Measurements from ENCODE around the gene ALKBH4. TPM values are rescaled to one million over a fixed set of nuclear protein-coding genes. Genes with fewer than 3 reads are reported as not detected.
"Not testable (repeated sequence)": the region's sequence is repeated elsewhere in the genome, so short reads cannot be mapped to it uniquely, and the experiment has no call there.

ALKBH4 gene
- total RNA-seq, 1 donor from 2014 or later = 8.9 TPM

- no peaks in the 10 kb centered on the region for H3K27me3 Mint-ChIP-seq (ENCODE audit: low read depth)
Measured at GRCh38 chr7:102409340-102409739, 55.3 kb downstream of the ALKBH4 start.

GRCh38 chr7:102408530-102408929, 56.1 kb downstream of the ALKBH4 start:
- H3K27ac Mint-ChIP-seq; H3K4me3 Mint-ChIP-seq (ENCODE audit: low read depth); intact Hi-C loops (cut with micrococcal nuclease); DNase-seq (ENCODE audit: low spot score); H3K4me1 Mint-ChIP-seq (ENCODE audit: low read depth); H3K27me3 Mint-ChIP-seq (ENCODE audit: low read depth); H3K9me3 Mint-ChIP-seq: not testable (repeated sequence)
- peaks cover 88% of the 10 kb centered on the region for H3K36me3 Mint-ChIP-seq (ENCODE audit: low read depth)

More at GRCh38 chr7:102409340-102409739, 55.3 kb downstream of the ALKBH4 start:
- Mint-ChIP-seq H3K4me3 (ENCODE audit: low read depth) (no peak overlapping the region), H3K36me3 (ENCODE audit: low read depth) (peaks cover 85% of the 10 kb centered on the region), H3K27ac (no peak overlapping the region), H3K4me1 (ENCODE audit: low read depth) (peaks cover 15% of the 10 kb centered on the region), H3K9me3 (peaks cover 5% of the 10 kb centered on the region)
- no peak for DNase-seq (ENCODE audit: low spot score)
- intact Hi-C loops (cut with micrococcal nuclease) = no loop called here

- H3K27ac Mint-ChIP-seq = no peak overlapping the region
- no peak overlapping the region for H3K4me3 Mint-ChIP-seq (ENCODE audit: low read depth)
- peaks cover 87% of the 10 kb centered on the region for H3K36me3 Mint-ChIP-seq (ENCODE audit: low read depth)
- intact Hi-C loops (cut with micrococcal nuclease) = no loop called here
- H3K4me1 Mint-ChIP-seq (ENCODE audit: low read depth) = peaks cover 3% of the 10 kb centered on the region
- DNase-seq (ENCODE audit: low spot score) = no peak
- H3K27me3 Mint-ChIP-seq (ENCODE audit: low read depth) = no peaks in the 10 kb centered on the region
- H3K9me3 Mint-ChIP-seq = peaks cover 5% of the 10 kb centered on the region
Measured at GRCh38 chr7:102407910-102408309, 56.8 kb downstream of the ALKBH4 start.

Other genes with a start within 250 kb of the ALKBH4 start
- gene SH2B2, start 178.0 kb downstream of the ALKBH4 start, total RNA-seq = 1.8 and 1.9 TPM in 2 replicates
- not detected in 2 replicates for gene SPDYE6, start 108.4 kb downstream of the ALKBH4 start, total RNA-seq
- 25.7 and 30.0 TPM in 2 replicates for gene PRKRIP1, start 68.5 kb downstream of the ALKBH4 start, total RNA-seq
- 53.5 and 53.8 TPM in 2 replicates for gene ORAI2, start 31.3 kb downstream of the ALKBH4 start, total RNA-seq
- gene LRWD1, start 121 bp upstream of the ALKBH4 start, total RNA-seq = 21.8 and 22.0 TPM in 2 replicates
- 46.8 and 52.2 TPM in 2 replicates for gene POLR2J, start 14.1 kb upstream of the ALKBH4 start, total RNA-seq
- gene RASA4B, start 52.9 kb upstream of the ALKBH4 start, total RNA-seq = 17.1 and 20.3 TPM in 2 replicates
- 15.1 and 18.1 TPM in 2 replicates for gene UPK3BL2, start 78.8 kb upstream of the ALKBH4 start, total RNA-seq
- gene SPDYE2, start 86.4 kb upstream of the ALKBH4 start, total RNA-seq = not detected in 2 replicates
- gene POLR2J3, start 107.7 kb upstream of the ALKBH4 start, total RNA-seq = 45.2 and 50.7 TPM in 2 replicates
- gene RASA4, start 151.9 kb upstream of the ALKBH4 start, total RNA-seq = 45.5 and 46.6 TPM in 2 replicates
- 10.6 and 17.5 TPM in 2 replicates for gene UPK3BL1, start 177.9 kb upstream of the ALKBH4 start, total RNA-seq
- gene SPDYE2B, start 185.5 kb upstream of the ALKBH4 start, total RNA-seq = not detected in 2 replicates
- gene POLR2J2, start 206.8 kb upstream of the ALKBH4 start, total RNA-seq = 13.9 and 17.3 TPM in 2 replicates